ENCODE results near the gene P2RX5.
"Not testable (repeated sequence)": the region's sequence is repeated elsewhere in the genome, so short reads cannot be mapped to it uniquely, and the experiment has no call there.

The P2RX5 gene

DNA sequence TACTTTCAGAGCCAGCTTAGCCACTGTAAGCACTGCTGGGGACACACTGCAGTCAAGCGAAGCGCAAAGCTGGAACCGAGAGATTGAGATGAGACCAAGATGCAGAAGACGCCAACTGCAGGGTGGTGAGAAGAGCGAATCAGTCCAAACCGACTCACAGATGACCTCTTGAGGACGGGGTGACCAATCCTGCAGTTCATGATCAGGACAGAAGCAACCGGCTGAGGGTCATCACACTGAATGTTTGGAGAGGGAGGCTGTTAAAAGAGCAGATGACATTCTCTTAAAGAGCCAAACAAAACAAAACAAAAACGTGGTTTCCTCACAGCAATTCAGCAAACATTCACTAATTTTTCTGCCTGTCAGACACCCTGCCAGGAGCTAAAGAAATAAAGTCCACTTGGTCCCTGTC is 36.3 kb upstream of the P2RX5 start:
- H3K4me3 ChIP-seq: no peak overlapping the region
- no peak overlapping the region for H3K9ac ChIP-seq (ENCODE audit: insufficient read length)
- peaks cover 7% of the 10 kb centered on the region for H3K36me3 ChIP-seq (ENCODE audit: insufficient read depth, low read length)
- H3K9me3 ChIP-seq (ENCODE audit: low read depth, low read length): no peaks in the 10 kb centered on the region
- no peak overlapping the region for H3K27ac ChIP-seq
- TF ChIP-seq FOXP2 (optimal IDR thresholded peaks at IDR 0.05; ENCODE audit: control extremely low read depth, extremely low read length, insufficient read depth) (no peak), POLR2AphosphoS5 (IDR thresholded peaks at IDR 0.05; ENCODE audit: borderline replicate concordance, low read depth, low read length) (no peak), EZH2 (IDR thresholded peaks at IDR 0.05) (no peak)
- DNase-seq (ENCODE audit: low read depth, low spot score): no peak

DNA sequence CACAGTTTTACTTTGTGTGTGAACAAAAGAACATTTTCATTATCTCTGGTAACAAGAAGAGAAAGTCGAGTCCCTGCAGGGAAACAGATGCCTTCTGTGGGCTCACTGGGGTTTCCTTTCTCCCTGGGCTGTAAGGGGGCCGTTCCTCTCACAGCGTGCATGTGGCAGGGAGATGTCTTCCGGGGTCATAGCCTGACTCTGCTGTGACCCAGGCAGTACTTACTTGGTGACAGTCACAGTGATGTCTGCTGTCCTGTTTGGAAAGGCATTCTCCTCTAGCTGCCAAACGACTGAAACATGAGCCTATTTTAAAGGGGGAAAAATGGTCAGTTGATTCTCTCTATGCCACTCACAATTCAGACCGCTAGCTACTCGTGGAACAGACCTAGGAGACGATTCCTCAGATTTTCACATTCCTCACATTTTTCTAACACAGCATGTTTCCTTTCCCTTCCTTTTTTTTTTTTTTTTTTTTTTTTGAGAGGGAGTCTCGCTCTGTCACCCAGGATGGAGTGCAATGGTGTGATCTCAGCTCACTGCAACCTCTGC is 35.0 kb upstream of the P2RX5 start:
- TF ChIP-seq FOXP2 (optimal IDR thresholded peaks at IDR 0.05; ENCODE audit: control extremely low read depth, extremely low read length, insufficient read depth) (no peak), POLR2AphosphoS5 (IDR thresholded peaks at IDR 0.05; ENCODE audit: borderline replicate concordance, low read depth, low read length) (no peak), EZH2 (IDR thresholded peaks at IDR 0.05) (no peak)
- H3K4me3 ChIP-seq: no peak overlapping the region
- no peak overlapping the region for H3K27ac ChIP-seq
- no peaks in the 10 kb centered on the region for H3K9me3 ChIP-seq (ENCODE audit: low read depth, low read length)
- no peak overlapping the region for H3K9ac ChIP-seq (ENCODE audit: insufficient read length)
- peaks cover 16% of the 10 kb centered on the region for H3K36me3 ChIP-seq (ENCODE audit: insufficient read depth, low read length)
- no peak for DNase-seq (ENCODE audit: low read depth, low spot score)

DNA sequence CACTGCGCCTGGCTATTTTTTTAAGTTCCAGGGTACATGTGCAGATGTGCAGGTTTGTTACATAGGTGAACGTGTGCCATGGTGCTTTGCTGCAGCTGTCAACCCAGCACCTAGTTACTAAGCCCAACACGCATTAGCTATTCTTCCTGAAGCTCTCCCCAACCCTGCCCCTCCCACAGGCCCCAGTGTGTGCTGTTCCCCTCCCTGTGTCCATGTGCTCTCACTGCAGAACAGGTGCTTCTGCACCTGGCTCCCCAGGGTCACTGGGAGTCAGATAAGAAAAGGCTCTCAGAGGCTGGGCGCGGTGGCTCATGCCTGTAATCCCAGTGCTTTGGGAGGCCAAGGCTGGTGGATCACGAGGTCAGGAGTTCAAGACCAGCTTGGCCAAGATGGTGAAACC is 33.9 kb upstream of the P2RX5 start:
- H3K36me3 ChIP-seq (ENCODE audit: insufficient read depth, low read length): peaks cover 21% of the 10 kb centered on the region
- H3K4me3 ChIP-seq: no peak overlapping the region
- TF ChIP-seq POLR2AphosphoS5 (IDR thresholded peaks at IDR 0.05; ENCODE audit: borderline replicate concordance, low read depth, low read length) (no peak), EZH2 (IDR thresholded peaks at IDR 0.05) (no peak), FOXP2 (optimal IDR thresholded peaks at IDR 0.05; ENCODE audit: control extremely low read depth, extremely low read length, insufficient read depth) (no peak)
- H3K9me3 ChIP-seq (ENCODE audit: low read depth, low read length): no peaks in the 10 kb centered on the region
- no peak for DNase-seq (ENCODE audit: low read depth, low spot score)
- no peak overlapping the region for H3K27ac ChIP-seq
- H3K9ac ChIP-seq (ENCODE audit: insufficient read length): no peak overlapping the region

DNA sequence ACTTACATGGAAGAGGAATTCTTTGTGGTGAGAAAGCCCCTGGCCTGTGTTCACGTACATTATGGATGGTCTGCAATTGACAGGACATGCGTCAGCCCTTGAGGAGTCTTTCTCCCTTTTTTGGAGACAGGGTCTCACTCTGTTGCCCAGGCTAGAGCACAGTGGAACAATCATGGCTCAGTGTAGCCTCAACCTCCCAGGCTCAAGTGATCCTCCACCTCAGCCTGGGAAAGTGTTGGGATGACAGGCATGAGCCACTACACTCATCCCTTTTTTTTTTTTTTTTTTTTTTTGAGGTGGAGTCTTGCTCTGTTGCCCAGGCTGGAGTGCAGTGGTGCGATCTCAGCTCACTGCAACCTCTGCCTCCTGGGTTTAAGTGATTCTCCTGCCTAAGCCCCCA is 32.1 kb upstream of the P2RX5 start:
- H3K27ac ChIP-seq; H3K9me3 ChIP-seq (ENCODE audit: low read depth, low read length); H3K9ac ChIP-seq (ENCODE audit: insufficient read length); H3K4me3 ChIP-seq; DNase-seq (ENCODE audit: low read depth, low spot score): not testable (repeated sequence)
- H3K36me3 ChIP-seq (ENCODE audit: insufficient read depth, low read length): peaks cover 21% of the 10 kb centered on the region

DNA sequence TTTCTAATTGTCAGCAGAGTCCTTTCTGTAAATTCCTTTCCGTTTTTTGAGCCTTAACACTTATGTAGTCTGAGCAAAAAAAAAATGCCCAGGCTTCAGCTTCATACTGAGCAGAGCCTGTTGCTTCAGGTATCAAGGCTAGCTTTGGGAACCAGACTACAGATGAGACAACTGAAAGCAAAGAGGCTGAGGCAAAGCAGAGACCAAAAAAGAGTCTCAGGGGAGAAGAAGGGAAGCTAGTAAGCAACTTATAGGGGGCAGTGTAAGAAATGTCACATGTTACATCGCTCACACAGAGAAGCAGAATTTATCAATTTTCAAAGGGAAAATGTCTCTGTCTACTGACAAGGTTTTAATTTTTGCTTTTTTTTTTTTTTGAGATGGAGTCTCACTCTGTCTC is 31.1 kb upstream of the P2RX5 start:
- peak overlapping the region; percentile 42; the same call in 1 of the 2 replicates for H3K27ac ChIP-seq
- DNase-seq (ENCODE audit: low read depth, low spot score): no peak
- peaks cover 24% of the 10 kb centered on the region for H3K36me3 ChIP-seq (ENCODE audit: insufficient read depth, low read length)
- TF ChIP-seq FOXP2 (optimal IDR thresholded peaks at IDR 0.05; ENCODE audit: control extremely low read depth, extremely low read length, insufficient read depth): no peak
- H3K9me3 ChIP-seq (ENCODE audit: low read depth, low read length): no peaks in the 10 kb centered on the region
- no peak overlapping the region for H3K4me3 ChIP-seq
- H3K9ac ChIP-seq (ENCODE audit: insufficient read length): no peak overlapping the region

DNA sequence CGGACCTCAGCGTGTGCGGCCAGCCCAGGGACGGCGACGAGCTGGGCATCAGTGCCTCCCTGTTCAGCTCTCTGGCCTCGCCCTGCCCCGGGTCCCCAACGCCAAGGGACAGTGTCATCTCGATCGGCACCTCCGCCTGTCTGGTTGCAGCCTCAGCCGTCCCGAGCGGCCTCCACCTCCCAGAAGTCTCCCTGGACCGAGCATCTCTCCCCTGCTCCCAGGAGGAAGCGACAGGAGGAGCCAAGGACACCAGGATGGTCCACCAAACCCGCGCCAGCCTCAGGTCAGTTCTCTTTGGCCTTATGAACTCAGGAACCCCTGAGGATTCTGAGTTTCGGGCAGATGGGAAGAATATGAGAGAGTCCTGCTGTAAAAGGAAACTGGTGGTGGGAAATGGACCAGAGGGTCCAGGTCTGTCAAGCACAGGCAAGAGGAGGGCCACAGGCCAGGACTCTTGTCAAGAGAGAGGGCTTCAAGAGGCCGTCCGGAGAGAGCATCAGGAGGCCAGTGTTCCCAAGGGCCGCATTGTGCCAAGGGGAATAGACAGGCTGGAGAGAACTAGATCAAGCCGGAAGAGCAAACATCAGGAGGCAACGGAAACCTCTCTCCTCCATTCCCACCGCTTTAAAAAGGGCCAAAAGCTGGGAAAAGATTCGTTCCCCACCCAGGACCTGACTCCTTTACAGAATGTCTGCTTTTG is 28.6 kb upstream of the P2RX5 start:
- Histone ChIP-seq H3K36me3 (ENCODE audit: insufficient read depth, low read length) (peaks cover 35% of the 10 kb centered on the region), H3K9me3 (ENCODE audit: low read depth, low read length) (no peaks in the 10 kb centered on the region), H3K9ac (ENCODE audit: insufficient read length) (peak overlapping the region; percentile 81), H3K4me3 (peak overlapping the region; percentile 79), H3K27ac (no peak overlapping the region)
- TF ChIP-seq FOXP2 (optimal IDR thresholded peaks at IDR 0.05; ENCODE audit: control extremely low read depth, extremely low read length, insufficient read depth) (no peak), POLR2AphosphoS5 (IDR thresholded peaks at IDR 0.05; ENCODE audit: borderline replicate concordance, low read depth, low read length) (no peak), EZH2 (IDR thresholded peaks at IDR 0.05) (no peak)
- DNase-seq (ENCODE audit: low read depth, low spot score): no peak

DNA sequence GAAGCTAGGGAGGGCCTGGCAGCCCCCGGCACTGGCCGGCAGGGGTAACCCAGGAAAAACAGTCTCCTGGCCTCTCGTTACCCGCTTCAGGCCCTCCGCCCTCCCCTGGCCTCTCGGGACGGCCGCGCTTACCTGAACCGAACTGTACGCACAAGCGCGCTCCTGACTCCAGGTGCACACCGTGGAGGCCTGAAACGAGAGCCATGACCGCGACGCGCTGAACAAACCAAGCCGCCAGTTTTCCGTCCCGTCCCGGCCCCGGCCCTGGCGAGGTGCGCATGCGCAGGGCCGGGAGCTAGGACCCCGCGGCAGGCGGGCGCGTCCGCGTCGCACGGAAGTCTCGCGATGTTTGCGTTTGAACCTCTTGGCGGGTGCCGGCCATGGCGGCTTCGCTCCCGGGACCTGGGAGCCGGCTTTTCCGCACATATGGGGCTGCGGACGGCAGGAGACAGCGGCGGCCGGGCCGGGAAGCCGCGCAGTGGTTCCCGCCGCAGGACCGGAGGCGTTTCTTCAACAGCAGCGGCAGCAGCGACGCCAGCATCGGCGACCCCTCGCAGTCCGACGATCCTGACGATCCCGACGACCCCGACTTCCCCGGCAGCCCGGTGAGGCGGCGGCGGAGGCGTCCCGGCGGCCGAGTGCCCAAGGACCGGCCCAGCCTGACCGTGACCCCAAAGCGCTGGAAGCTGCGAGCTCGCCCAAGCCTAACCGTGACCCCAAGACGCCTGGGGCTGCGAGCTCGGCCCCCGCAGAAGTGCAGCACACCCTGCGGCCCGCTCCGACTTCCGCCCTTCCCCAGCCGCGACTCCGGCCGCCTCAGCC is 27.8 kb upstream of the P2RX5 start, which contains the start of gene HASPIN:
TSS of gene HASPIN (plus strand) at position 348 of the 822 bp plus-strand sequence. CDS start at position 381, 33 bp downstream.
- Histone ChIP-seq H3K9ac (ENCODE audit: insufficient read length) (peak within 1 kb of the TSS; percentile 81), H3K36me3 (ENCODE audit: insufficient read depth, low read length) (peaks cover 38% of the 10 kb centered on the region), H3K27ac (0 out of 2 replicates have a peak within 1 kb of the TSS, but pooled peaks have one; percentile 26), H3K9me3 (ENCODE audit: low read depth, low read length) (no peaks in the 10 kb centered on the region), H3K4me3 (peak within 1 kb of the TSS; percentile 79)
- TF ChIP-seq POLR2AphosphoS5 (IDR thresholded peaks at IDR 0.05; ENCODE audit: borderline replicate concordance, low read depth, low read length): peak; percentile 88
- TF ChIP-seq EZH2 (IDR thresholded peaks at IDR 0.05): no peak
- DNase-seq (ENCODE audit: low read depth, low spot score): peak; percentile 10

DNA sequence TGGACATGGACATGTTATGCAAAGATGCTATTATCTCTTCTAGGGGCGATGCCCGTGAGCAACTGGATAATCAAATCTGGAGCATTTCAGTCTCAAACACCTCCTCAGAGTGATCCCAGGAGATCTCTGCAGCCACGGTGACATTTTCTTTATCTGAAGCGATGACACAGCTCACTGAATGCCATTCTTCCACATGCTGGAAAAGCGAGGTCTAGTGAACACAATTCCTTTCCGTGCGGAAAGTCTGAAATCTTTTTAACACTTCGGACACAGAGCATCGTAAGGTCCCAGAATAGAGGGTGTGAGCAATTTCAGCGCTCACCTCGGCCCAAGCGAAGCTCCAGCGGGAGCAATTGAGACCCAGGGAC is 27.2 kb upstream of the P2RX5 start:
- H3K9me3 ChIP-seq (ENCODE audit: low read depth, low read length): no peaks in the 10 kb centered on the region
- H3K27ac ChIP-seq: 0 out of 2 replicates have a peak overlapping the region, but pooled peaks have one; percentile 26
- peak overlapping the region; percentile 81 for H3K9ac ChIP-seq (ENCODE audit: insufficient read length)
- peaks cover 44% of the 10 kb centered on the region for H3K36me3 ChIP-seq (ENCODE audit: insufficient read depth, low read length)
- DNase-seq (ENCODE audit: low read depth, low spot score): no peak
- TF ChIP-seq EZH2 (IDR thresholded peaks at IDR 0.05): no peak
- no peak for TF ChIP-seq POLR2AphosphoS5 (IDR thresholded peaks at IDR 0.05; ENCODE audit: borderline replicate concordance, low read depth, low read length)
- TF ChIP-seq FOXP2 (optimal IDR thresholded peaks at IDR 0.05; ENCODE audit: control extremely low read depth, extremely low read length, insufficient read depth): no peak
- H3K4me3 ChIP-seq: peak overlapping the region; percentile 79
